ENCODE measurements around the gene NUB1.

Gene NUB1

GRCh38 chr7:151327022-151327421 is 14.6 kb upstream of the NUB1 start:
- no peak overlapping the region for H3K27ac ChIP-seq
- no peak for TF ChIP-seq CTCF (conservative IDR thresholded peaks at IDR 0.05)

- TF ChIP-seq CTCF (conservative IDR thresholded peaks at IDR 0.05) = no peak
- H3K27ac ChIP-seq = no peak overlapping the region
These were observed 14.0 kb upstream of the NUB1 start for GRCh38 chr7:151327659-151328058.

- TF ChIP-seq CTCF (conservative IDR thresholded peaks at IDR 0.05) = no peak
- no peak overlapping the region for H3K27ac ChIP-seq
These were observed 11.4 kb upstream of the NUB1 start for GRCh38 chr7:151330181-151330580.

GRCh38 chr7:151330661-151331060 is 11.0 kb upstream of the NUB1 start:
- H3K27ac ChIP-seq = no peak overlapping the region
- TF ChIP-seq CTCF (conservative IDR thresholded peaks at IDR 0.05) = no peak

DNA sequence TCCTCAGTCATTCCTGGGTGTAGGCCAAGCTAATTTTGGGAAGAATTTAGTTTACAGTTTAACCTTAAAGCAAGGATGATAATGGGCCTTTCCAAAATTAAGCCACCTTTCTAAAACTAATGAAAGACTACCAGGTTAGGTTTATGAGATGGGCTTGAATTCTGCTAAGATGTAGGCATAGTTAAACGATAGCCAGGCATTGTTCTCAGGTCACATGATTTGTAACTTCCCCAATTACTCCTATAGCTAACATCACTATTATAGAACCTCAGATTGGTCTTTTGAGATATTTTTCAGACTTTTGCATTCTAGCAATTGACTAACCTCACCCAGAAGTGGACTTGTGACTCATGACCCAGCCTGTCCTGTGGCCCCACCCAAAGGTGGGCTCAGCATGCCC is 7.0 kb upstream of the NUB1 start:
- H3K27ac ChIP-seq = no peak overlapping the region
- TF ChIP-seq CTCF (conservative IDR thresholded peaks at IDR 0.05) = no peak

DNA sequence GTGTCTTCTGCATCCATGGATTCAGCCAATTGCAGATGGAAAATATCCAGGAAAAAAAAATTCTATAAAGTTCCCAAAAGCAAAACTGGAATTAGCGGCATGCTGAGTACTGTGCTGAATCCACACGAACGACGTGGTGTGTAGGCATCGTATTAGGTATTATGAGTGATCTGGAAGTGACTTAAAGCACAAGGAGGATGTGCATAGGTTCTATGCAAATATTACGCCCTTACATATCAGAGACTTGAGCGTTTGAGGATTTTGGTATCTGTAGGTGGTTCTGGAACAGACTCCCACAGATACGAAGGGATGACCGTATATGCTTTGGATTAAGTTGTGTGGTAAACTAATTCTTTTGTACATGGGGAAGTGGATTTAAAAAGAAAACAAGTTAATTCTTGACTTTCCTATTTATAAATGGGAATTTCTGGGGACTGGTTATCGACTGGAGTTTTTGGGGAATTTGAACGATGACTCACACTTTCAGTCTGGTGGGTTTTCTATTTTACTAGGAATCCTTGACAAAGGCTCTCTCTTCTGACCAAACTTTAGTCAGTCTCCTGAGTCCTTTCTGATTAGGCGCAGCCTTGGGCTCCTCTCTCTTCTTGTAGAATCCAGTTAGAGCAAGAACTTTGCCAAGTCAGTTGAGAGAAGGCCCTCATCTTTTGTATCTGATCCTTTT is 5.4 kb upstream of the NUB1 start:
- H3K27ac ChIP-seq = no peak overlapping the region
- TF ChIP-seq CTCF (conservative IDR thresholded peaks at IDR 0.05) = no peak

DNA sequence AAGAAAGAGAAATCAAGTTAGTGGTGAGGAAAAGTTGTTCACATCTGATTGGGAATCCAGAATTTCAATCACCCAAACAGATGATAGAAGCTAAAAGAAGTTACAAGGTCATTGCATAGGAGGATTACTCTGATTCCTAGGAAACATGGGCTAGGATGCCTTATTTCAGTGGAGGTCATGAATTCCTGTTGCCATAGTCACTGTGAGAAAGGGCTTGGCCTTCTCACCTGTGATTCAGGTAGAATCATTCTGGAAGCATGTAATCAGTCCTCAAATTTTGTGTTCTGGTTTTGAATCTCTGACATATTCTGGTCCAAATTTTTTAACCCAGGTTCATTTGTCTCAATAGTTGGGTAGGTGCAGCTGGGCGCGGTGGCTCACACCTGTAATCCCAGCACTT is 4.3 kb upstream of the NUB1 start:
- H3K27ac ChIP-seq = no peak overlapping the region
- TF ChIP-seq CTCF (conservative IDR thresholded peaks at IDR 0.05) = no peak

Measured in VCaP (cell line).